ELF-1 (cell line): ENCODE data around the gene DCUN1D1.

ENCODE experiments used
- DNase-seq: peaks from one replicate; pipeline ENCODE4 v3.0.0-alpha.2; 2016; ENCODE audit warnings: low read depth, low spot score

Gene DCUN1D1

GRCh38 chr3:182936239-182936917 is 44.0 kb downstream of the DCUN1D1 start:
- DNase-seq = no peak

- DNase-seq = no peak
These were observed 44.5 kb downstream of the DCUN1D1 start for GRCh38 chr3:182935803-182936202.

- DNase-seq = no peak
These were observed 54.4 kb downstream of the DCUN1D1 start for GRCh38 chr3:182925944-182926337.

GRCh38 chr3:182925330-182925943 is 54.9 kb downstream of the DCUN1D1 start:
- no peak for DNase-seq

GRCh38 chr3:182921665-182922355 is 58.5 kb downstream of the DCUN1D1 start:
- DNase-seq = no peak

- DNase-seq = peak; percentile 74
These were observed 59.7 kb downstream of the DCUN1D1 start for GRCh38 chr3:182920515-182921084.

- no peak for DNase-seq
These were observed 60.4 kb downstream of the DCUN1D1 start for GRCh38 chr3:182919866-182920357.

- DNase-seq = no peak
These were observed 63.2 kb downstream of the DCUN1D1 start for GRCh38 chr3:182917134-182917533.

- DNase-seq = no peak
These were observed 66.0 kb downstream of the DCUN1D1 start for GRCh38 chr3:182914341-182914740.

- DNase-seq = no peak
These were observed 66.4 kb downstream of the DCUN1D1 start for GRCh38 chr3:182913889-182914288.

GRCh38 chr3:182912474-182912873 is 67.9 kb downstream of the DCUN1D1 start:
- DNase-seq = no peak

GRCh38 chr3:182911782-182912111 is 68.6 kb downstream of the DCUN1D1 start:
- DNase-seq = peak; percentile 69

GRCh38 chr3:182910936-182911781 is 69.2 kb downstream of the DCUN1D1 start:
- no peak for DNase-seq

- no peak for DNase-seq
These were observed 70.9 kb downstream of the DCUN1D1 start for GRCh38 chr3:182909318-182910040.

GRCh38 chr3:182908471-182908870 is 71.9 kb downstream of the DCUN1D1 start:
- no peak for DNase-seq

- DNase-seq = no peak
These were observed 74.3 kb downstream of the DCUN1D1 start for GRCh38 chr3:182906036-182906435.

GRCh38 chr3:182905623-182906022 is 74.7 kb downstream of the DCUN1D1 start:
- DNase-seq = no peak

GRCh38 chr3:182904164-182904563 is 76.2 kb downstream of the DCUN1D1 start:
- no peak for DNase-seq

GRCh38 chr3:182902236-182902635 is 78.1 kb downstream of the DCUN1D1 start:
- DNase-seq = no peak

GRCh38 chr3:182896553-182896952 is 83.8 kb downstream of the DCUN1D1 start:
- DNase-seq = no peak
